PC-9 (cell line): ENCODE data around the gene PLAAT3. TPM values are rescaled to one million over a fixed set of nuclear protein-coding genes. Genes with fewer than 3 reads are reported as not detected.
A peak's percentile ranks its signal among the peaks of the same experiment; 100 is the strongest.
"Not testable (repeated sequence)": the region's sequence is repeated elsewhere in the genome, so short reads cannot be mapped to it uniquely, and the experiment has no call there.

Experiments
- BruUV-seq: library from RNA; stranded (reverse); fragments of 400-500 nt; replicated peaks from 2 replicates; lab custom pipeline; 2021; lab: Mats Ljungman, UMichigan
- CTCF ChIA-PET: fragments of 300-600 bp; sonication (Branson Sonifier 250); formaldehyde crosslinking; loops from one replicate; lab custom pipeline; 2022; ENCODE audit warnings: antibody characterized with exemption; lab: Charles Lee
- POLR2A ChIA-PET: fragments of 300-600 bp; sonication (Branson Sonifier 250); formaldehyde crosslinking; loops from one replicate; lab custom pipeline; 2022; ENCODE audit warnings: antibody characterized with exemption; ENCODE audit not compliant: unreplicated experiment; lab: Charles Lee
- DNase-seq, 2 experiments: peaks; one replicate each; pipeline versions ENCODE4 v3.0.0 to v3.0.0-alpha.2; 2015 to 2022; ENCODE audit warnings: mixed read lengths in 1 of 2
- H2AFZ ChIP-seq: fragments of 200-600 bp; sonication (generic); 2 replicates; pipeline ENCODE4 v1.8.1; 2017; ENCODE audit warnings: antibody characterized with exemption
- H3F3A ChIP-seq: fragments of 200-600 bp; sonication (generic); 2 replicates; pipeline ENCODE4 v1.8.1; 2017; ENCODE audit warnings: antibody characterized with exemption, mild to moderate bottlenecking, low read depth; ENCODE audit not compliant: insufficient read depth
- H3K27ac ChIP-seq: fragments of 200-600 bp; sonication (generic); 2 replicates; pipeline ENCODE4 v1.6.1; 2016; ENCODE audit warnings: mixed run types
- H3K27me3 ChIP-seq: fragments of 200-600 bp; sonication (generic); 2 replicates; pipeline ENCODE4 v1.6.1; 2016; ENCODE audit warnings: low read depth, mixed run types; ENCODE audit not compliant: insufficient read depth
- H3K36me3 ChIP-seq: fragments of 200-600 bp; sonication (generic); 2 replicates; pipeline ENCODE4 v1.6.1; 2016; ENCODE audit warnings: low read depth, mixed run types
- H3K4me1 ChIP-seq: fragments of 200-600 bp; sonication (generic); replicated peaks from 2 replicates; pipeline ENCODE4 v1.6.1; 2016; ENCODE audit warnings: mixed run types; ENCODE audit not compliant: insufficient read depth
- H3K4me2 ChIP-seq: fragments of 200-600 bp; sonication (generic); 2 replicates; pipeline ENCODE4 v1.6.1; 2017; ENCODE audit warnings: mixed run types
- H3K4me3 ChIP-seq: fragments of 200-600 bp; sonication (generic); 2 replicates; pipeline ENCODE4 v1.6.1; 2016; ENCODE audit warnings: mixed run types
- H3K79me2 ChIP-seq: fragments of 200-600 bp; sonication (generic); 2 replicates; pipeline ENCODE4 v1.6.1; 2017; ENCODE audit warnings: low read depth, mixed run types
- H3K9me2 ChIP-seq: fragments of 200-600 bp; sonication (generic); 2 replicates; pipeline ENCODE4 v1.8.1; 2017; ENCODE audit warnings: mild to moderate bottlenecking; ENCODE audit not compliant: insufficient read depth
- H3K9me3 ChIP-seq: fragments of 200-600 bp; sonication (generic); 2 replicates; pipeline ENCODE4 v1.8.1; 2016; ENCODE audit warnings: low read depth; ENCODE audit not compliant: insufficient read depth
- H4K20me1 ChIP-seq: fragments of 200-600 bp; sonication (generic); 2 replicates; pipeline ENCODE4 v1.8.1; 2017; ENCODE audit not compliant: insufficient read depth
- EZH2 ChIP-seq: fragments of 200-600 bp; sonication (generic); IDR thresholded peaks from 2 replicates; pipeline ENCODE4 v1.8.0; 2017; ENCODE audit warnings: antibody characterized with exemption, low read depth
- intact Hi-C: fragments of 100-400 bp; cut with micrococcal nuclease; formaldehyde crosslinking; loops from one replicate; pipeline ENCODE4 v1.10.0; 2022; ENCODE audit not compliant: unreplicated experiment
- total RNA-seq: library from RNA; stranded (reverse); gene quantifications from 2 replicates; pipeline ENCODE4 v1.2.3, GENCODE V29; 2021
- TF ChIP-seq, protein P1 (sequence below): fragments of 200-600 bp; sonication (generic); conservative IDR thresholded peaks from 2 replicates; pipeline ENCODE4 v1.6.1; 2017; ENCODE audit warnings: mixed run types, antibody characterized with exemption, mild to moderate bottlenecking, moderate library complexity

Gene PLAAT3
- total RNA-seq, 1 experiment from 2014 or later: 240 TPM

DNA sequence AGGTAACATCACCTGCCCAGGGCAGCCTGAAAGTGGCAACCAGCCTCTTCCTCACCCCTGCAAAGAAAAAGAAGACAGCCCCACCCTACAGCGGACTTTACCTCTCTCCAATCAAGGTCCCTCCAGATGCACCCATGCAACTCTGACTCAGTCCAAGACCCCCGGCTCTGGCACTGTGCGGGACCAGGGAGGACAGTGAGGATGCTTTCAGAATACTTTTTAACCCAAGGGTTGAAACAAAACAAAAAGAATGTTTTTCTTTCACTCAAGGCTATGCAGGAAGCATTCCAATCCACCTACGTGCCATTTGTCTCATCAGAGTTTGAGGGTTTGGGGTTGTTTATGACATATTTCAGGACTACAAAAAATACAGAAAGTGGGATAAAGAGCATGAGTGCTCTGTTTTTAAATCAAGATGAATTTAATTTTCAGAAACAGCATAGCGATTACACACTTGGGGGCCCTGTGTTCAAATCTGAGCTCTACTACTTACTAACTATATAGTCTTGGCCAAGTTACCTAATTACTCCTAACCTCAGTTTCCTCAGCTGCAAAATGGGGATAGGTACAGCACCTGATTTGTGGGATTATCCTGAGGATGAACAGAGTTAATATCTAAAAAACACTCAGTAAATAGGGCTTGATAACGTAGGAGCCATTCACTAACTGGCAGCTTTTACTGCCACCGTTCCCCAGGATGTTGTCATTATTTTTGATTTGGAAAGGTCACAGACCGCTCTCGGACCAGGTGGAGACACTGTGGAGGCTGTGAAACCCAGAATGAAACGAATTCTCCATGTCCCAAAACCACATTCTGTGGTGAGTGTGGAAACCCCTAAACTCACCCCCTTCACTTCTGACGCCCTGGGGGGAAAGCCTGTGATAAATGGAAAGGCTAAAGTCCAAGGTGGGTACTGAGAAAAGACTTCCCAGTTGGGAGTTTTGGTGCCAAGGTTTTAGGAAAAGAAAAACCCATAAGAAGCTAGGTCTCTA, 5.6 kb downstream of the PLAAT3 start:
- Histone ChIP-seq H3K27ac (peak overlapping the region; percentile 89), H3K79me2 (peaks cover 81% of the 10 kb centered on the region), H2AFZ (no peak overlapping the region), H3K27me3 (no peaks in the 10 kb centered on the region), H4K20me1 (no peaks in the 10 kb centered on the region), H3K9me2 (no peaks in the 10 kb centered on the region), H3K36me3 (no peaks in the 10 kb centered on the region), H3K4me2 (peak overlapping the region; percentile 79), H3F3A (peaks cover 45% of the 10 kb centered on the region; the same call in 1 of the 2 replicates), H3K4me1 (peaks cover 64% of the 10 kb centered on the region), H3K4me3 (peak overlapping the region; percentile 33; the same call in 1 of the 2 replicates), H3K9me3 (no peaks in the 10 kb centered on the region)
- intact Hi-C loops: loop anchor here (1.0 to 5.0 kb wide), 3 partner anchors 27 to 64 kb away; partner anchors contain the start of gene ATL3
- TSS peak; percentile 22 for BruUV-seq
- ChIA-PET POLR2A (interaction anchor here (0.6 kb wide), 2 partner anchors 44 to 58 kb away, joined by 3 read pairs; no protein-coding TSS in a partner anchor), CTCF (interaction anchor here (0.6 to 0.7 kb wide), 2 partner anchors 44 to 685 kb away, joined by 4 to 6 read pairs; no protein-coding TSS in a partner anchor)
- TF ChIP-seq, protein P1, sequence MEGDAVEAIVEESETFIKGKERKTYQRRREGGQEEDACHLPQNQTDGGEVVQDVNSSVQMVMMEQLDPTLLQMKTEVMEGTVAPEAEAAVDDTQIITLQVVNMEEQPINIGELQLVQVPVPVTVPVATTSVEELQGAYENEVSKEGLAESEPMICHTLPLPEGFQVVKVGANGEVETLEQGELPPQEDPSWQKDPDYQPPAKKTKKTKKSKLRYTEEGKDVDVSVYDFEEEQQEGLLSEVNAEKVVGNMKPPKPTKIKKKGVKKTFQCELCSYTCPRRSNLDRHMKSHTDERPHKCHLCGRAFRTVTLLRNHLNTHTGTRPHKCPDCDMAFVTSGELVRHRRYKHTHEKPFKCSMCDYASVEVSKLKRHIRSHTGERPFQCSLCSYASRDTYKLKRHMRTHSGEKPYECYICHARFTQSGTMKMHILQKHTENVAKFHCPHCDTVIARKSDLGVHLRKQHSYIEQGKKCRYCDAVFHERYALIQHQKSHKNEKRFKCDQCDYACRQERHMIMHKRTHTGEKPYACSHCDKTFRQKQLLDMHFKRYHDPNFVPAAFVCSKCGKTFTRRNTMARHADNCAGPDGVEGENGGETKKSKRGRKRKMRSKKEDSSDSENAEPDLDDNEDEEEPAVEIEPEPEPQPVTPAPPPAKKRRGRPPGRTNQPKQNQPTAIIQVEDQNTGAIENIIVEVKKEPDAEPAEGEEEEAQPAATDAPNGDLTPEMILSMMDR: no peak
- no peak for TF ChIP-seq EZH2
- DNase-seq: peak; percentile 70 to 92

DNA sequence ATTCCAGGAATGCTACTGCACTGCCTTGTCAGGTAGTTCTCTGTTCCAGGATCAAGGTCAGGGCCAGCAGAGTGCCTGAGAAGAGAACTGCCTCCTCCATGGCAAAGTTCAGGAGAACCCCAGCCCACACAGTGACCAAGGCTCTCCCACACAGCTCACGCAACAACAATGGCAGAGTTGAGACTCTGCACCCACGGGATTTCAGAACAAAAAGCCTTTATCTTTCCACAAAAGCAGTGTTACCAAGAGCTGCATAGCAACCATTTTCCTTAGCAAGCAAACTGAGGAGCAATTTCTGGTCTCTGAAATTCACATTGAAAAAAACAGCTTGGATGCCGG, 11.1 kb downstream of the PLAAT3 start:
- CTCF ChIA-PET: no interaction called here
- H2AFZ ChIP-seq: no peak overlapping the region

DNA sequence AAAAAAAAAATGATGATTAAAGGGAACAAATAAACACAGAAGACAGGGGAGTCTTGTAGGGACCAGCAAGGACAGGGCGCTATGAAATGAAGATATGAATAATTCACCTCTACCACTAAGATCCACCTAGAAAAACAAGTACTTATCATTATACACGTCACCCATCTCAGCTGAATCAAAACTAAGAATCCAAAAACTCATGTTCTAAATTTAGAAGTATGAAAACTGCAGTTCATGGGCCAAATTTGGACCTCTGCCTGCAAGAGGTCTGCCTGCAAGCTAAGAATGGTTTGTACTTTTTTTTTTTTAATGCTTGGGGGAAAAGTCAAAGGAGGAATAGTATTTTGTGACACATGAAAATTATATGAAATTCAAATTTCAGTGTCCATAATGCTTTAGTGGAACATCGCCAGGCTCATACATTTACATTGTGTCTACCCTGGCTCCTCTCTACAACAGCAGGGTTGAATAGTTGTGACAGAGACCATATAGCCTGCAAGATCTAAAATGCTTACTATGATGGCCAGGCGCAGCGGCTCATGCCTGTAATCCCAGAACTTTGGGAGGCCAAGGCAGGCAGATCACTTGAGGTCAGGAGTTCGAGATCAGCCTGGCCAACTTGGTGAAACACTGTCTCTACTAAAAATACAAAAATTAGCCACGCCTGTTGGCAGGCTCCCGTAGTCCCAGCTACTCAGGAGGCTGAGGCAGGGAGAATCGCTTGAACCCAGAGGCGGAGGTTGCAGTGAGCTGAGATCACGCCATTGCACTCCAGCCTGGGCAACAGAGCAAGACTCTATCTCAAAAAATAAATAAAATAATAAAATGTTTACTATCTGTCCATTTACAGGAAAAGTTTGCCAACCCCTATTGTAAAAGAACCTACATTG, 11.7 kb downstream of the PLAAT3 start:
- CTCF ChIA-PET, BruUV-seq, intact Hi-C loops: not testable (repeated sequence)

More for the DNA sequence above, 11.1 kb downstream of the PLAAT3 start:
- H3K9me3 ChIP-seq: no peaks in the 10 kb centered on the region
- H3K4me2 ChIP-seq: no peak overlapping the region
- no peak overlapping the region for H3K27ac ChIP-seq
- peaks cover 15% of the 10 kb centered on the region for H3K4me1 ChIP-seq
- H3K9me2 ChIP-seq: no peaks in the 10 kb centered on the region
- intact Hi-C loops: no loop called here
- no peak overlapping the region for H3K4me3 ChIP-seq
- no peak for TF ChIP-seq EZH2
- TF ChIP-seq, protein P1: no peak
- H3K79me2 ChIP-seq: peaks cover 57% of the 10 kb centered on the region
- H4K20me1 ChIP-seq: no peaks in the 10 kb centered on the region
- H3F3A ChIP-seq: peaks cover 7% of the 10 kb centered on the region; the same call in 1 of the 2 replicates
- H3K36me3 ChIP-seq: no peaks in the 10 kb centered on the region
- H3K27me3 ChIP-seq: no peaks in the 10 kb centered on the region
- no peak for DNase-seq
- BruUV-seq: no TSS peak
- POLR2A ChIA-PET: no interaction called here

More for the DNA sequence above, 11.7 kb downstream of the PLAAT3 start:
- H3K4me1 ChIP-seq, H3K4me3 ChIP-seq, DNase-seq, H3K27me3 ChIP-seq, H3K4me2 ChIP-seq, POLR2A ChIA-PET, H3F3A ChIP-seq, H3K36me3 ChIP-seq, H3K9me2 ChIP-seq, H3K27ac ChIP-seq, H4K20me1 ChIP-seq, H3K9me3 ChIP-seq, H2AFZ ChIP-seq: not testable (repeated sequence)
- peaks cover 53% of the 10 kb centered on the region for H3K79me2 ChIP-seq
